T-helper 1 cell treated with Interleukin-12 subunit alpha and Interleukin-12 subunit beta and Interleukin-4 antibody, amounts not matched to agents 30 ng/mL and 1 ng/mL, for 36 hours (primary cell): Measurements from ENCODE around the gene FHIP1A. TPM values are rescaled to one million over a fixed set of nuclear protein-coding genes. Genes with fewer than 3 reads are reported as not detected.

ENCODE experiments used
- intact Hi-C: fragments of 100-400 bp; cut with micrococcal nuclease; formaldehyde crosslinking; loops from one replicate; pipeline ENCODE4 v1.15.1; 2024
- total RNA-seq: library from RNA; stranded (reverse); gene quantifications from 2 replicates; pipeline ENCODE4 v1.2.3, GENCODE V29; 2022

The FHIP1A gene
- total RNA-seq, 1 donor from 2014 or later: not detected

DNA sequence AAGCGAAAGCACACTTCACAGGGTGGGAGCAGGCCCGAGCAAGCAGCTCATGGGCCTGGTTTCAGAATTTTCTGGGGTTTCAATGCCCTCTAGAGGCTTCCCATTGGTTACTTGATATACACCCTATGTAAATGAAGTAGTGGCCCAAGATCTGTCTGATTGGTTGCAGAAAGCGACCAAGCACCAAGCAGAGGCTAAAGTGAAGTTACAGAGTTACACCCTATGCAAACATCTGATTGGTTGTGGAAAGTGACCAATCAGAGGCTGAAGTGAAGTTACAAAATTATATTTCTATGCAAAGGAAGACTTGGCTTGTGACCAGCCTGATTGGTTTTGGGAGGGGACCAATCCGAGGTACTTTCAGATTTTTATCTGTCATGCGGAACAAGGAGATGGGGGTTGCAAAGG, 8.2 kb downstream of the FHIP1A start:
- intact Hi-C loops: no loop called here

DNA sequence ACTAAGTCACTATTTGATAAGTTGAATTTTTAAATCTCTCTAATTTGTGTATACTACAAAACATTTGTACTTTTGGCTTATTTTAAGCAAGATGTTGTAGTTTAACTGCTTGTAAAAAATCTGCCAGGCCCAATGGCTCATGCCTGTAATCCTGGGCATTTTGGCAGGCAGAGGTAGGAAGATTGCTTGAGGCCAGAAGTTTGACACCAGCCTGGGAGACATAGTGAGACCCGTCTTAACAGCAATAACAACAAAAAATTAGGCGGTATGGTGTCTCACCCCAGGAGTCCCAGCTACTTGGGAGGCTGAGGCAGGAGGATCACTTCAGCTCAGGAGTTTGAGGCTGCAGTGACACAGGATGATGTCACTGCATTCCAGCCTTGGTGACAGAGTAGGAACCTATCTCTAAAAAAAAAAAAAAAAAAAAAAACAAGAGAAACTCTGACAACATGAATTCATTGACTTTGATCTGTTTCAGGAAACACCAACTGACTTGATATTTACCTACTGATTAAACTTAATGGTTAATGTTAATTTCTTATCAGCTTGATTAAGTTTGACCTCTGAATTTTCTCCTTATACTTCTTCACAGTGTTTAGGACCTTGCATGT, 8.9 kb downstream of the FHIP1A start:
- intact Hi-C loops: no loop called here

DNA sequence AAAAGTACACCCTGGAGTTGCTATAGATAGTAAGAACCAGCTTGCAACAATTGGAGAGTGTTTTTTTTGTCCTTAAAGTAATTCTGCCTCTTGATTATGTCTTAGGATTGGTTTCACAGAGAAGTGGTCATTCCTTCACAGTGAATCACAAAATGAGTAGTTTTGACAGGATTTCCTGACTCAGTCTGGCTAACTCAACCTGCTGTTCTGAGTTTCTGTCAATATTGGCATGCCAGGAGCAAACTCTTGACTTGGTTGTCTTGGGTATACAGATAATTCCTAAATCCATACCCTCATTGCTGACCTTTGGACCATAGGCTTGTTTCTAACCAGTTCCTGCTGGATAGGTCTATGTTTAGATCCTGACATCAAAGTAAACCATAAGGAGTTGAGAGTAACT, 9.4 kb downstream of the FHIP1A start:
- intact Hi-C loops: no loop called here

DNA sequence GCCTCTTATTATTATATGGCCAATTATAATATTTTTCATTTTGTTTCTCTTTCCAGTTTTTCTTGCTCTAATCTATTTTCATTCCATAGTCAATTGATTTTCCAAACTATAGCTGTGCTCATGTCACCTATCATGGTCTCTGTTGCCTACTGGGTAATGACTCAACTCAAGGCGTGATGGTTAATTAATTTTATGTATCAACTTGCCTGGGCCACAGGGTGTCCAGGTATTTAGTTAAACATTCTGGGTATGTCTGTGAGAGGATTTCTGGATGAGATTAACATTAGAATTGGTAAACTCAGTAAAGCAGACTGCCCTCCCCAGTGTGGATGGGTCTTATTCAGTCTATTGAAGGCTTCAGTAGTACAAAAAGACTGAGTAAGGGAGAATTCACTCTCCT, 9.9 kb downstream of the FHIP1A start:
- intact Hi-C loops: no loop called here

- intact Hi-C loops: no loop called here
These were observed 11.4 kb downstream of the FHIP1A start for GRCh38 chr4:151420250-151420807.

GRCh38 chr4:151422854-151423253, 13.9 kb downstream of the FHIP1A start:
- intact Hi-C loops: no loop called here

- intact Hi-C loops: no loop called here
These were observed 17.5 kb downstream of the FHIP1A start for GRCh38 chr4:151426513-151426912.

GRCh38 chr4:151427266-151427665, 18.3 kb downstream of the FHIP1A start:
- intact Hi-C loops: no loop called here

GRCh38 chr4:151428346-151428745, 19.4 kb downstream of the FHIP1A start:
- intact Hi-C loops: no loop called here

GRCh38 chr4:151429957-151430570, 21.1 kb downstream of the FHIP1A start:
- intact Hi-C loops: no loop called here

DNA sequence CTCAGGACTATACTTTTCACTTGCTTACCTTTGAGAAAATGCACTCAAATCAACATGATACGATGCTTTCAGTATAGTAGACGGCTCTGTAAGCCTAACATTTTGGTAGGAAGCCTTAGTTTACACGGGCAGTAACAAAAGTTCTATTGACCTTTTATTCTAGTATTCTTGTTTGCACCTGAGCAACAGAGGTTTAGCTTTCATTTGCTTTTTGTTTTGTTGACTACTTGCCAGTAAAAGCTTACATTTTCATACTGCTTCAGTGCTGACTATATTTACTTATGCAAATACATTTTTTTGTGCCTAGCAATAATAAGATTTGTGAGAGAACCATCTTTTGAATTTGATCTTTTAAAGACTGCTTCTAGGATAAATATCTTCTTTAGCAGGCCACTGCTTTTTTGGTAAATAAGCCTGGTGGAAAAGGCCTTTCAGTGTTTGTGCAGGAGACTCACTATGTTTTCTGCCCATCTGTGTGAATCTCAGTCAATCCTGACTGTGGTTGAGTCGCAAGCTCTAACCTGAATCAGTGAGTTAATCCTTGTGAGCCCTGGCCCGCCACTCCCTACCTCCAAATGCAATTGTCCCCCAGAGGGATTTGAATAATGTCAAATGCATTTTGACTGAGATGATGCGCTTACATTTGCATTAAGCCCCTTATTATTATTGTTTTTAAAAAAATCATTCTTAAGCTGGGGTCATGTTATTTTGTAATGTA, 21.9 kb downstream of the FHIP1A start:
- intact Hi-C loops: no loop called here

DNA sequence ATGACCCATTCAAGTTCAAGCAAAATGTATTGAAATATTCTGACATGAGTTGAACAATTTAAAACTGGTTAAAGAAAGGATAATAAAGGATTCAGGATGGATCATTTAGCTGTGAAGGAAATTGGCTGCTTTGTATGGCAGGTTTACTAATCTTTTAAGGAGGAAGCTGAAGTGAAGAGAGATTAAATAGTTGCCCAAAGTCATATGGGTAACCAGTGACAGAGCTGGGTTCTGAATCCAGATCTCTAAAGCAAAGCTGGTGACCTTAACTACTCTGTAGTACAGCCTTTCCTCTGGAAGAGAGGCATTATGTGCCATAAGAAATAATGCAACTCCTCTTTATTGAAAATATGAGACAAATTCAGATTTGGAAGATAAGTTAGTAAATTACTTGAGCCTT, 22.8 kb downstream of the FHIP1A start:
- intact Hi-C loops: no loop called here

DNA sequence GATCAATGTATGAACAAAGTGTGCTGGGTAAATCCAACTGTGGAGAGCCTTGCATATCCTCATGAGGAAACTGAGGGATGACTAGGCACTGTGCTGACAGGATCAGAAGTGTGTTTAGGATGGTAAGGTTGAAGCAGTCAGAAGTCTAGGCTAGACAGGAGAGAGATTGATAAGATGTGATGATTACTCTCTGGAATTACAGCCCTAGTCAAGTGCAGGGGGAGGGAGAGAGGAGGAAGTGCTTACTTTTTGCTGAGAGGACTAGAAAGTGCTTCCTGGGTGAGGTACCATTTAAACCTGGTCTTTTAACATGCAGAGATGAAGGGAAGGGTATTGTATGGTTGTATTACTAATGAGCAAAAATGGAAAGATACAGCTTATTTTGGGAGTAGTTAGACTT, 23.7 kb downstream of the FHIP1A start:
- intact Hi-C loops: no loop called here

- intact Hi-C loops: no loop called here
These were observed 25.3 kb downstream of the FHIP1A start for GRCh38 chr4:151434183-151434860.

DNA sequence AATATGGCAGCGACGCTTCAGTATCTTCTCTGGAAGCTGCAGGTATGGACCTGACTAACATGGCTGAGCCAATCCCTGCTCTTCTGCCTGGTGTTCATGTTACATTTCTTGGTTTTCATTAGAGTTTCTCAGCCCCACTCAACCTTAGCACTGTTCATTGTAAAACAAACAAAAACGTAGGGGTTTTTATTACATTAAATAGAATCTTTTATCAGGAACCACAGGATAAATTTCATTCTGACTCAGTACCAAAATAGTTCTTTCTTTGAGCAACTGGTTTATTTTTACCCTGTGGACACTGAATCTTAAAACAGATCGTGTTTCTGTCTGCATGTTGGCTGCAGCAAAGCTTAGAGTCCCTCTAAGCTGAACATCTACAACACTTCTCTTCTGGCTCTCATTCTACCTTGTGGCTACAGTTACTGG, 27.1 kb downstream of the FHIP1A start:
- intact Hi-C loops: no loop called here

GRCh38 chr4:151437505-151437904, 28.5 kb downstream of the FHIP1A start:
- intact Hi-C loops: no loop called here

GRCh38 chr4:151438154-151438553, 29.2 kb downstream of the FHIP1A start:
- intact Hi-C loops: no loop called here

- intact Hi-C loops: no loop called here
These were observed 30.3 kb downstream of the FHIP1A start for GRCh38 chr4:151439320-151439719.

GRCh38 chr4:151442002-151442401, 33.0 kb downstream of the FHIP1A start:
- intact Hi-C loops: no loop called here

DNA sequence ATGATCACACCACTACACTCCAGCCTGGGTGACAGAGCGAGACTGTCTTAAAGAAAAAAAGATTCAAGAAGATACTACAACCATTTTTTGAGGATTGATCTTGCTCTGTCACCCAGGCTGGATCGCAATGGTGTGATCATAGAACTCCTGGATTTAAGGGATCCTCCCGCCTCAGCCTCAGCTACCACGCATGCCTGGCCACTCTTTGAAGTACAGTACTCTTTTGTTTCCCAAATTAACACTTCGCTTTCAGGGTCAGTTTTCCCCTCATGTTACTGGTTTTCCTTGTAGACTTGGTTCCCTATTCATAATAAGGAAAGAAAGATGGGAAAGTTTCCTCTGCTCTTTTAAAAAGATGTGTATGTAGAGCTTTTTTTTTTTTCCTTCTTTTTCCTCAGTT, 34.3 kb downstream of the FHIP1A start:
- intact Hi-C loops: no loop called here

GRCh38 chr4:151443752-151444151, 34.8 kb downstream of the FHIP1A start:
- intact Hi-C loops: no loop called here

GRCh38 chr4:151446208-151446607, 37.2 kb downstream of the FHIP1A start:
- intact Hi-C loops: no loop called here
